H1 (cell line): ENCODE results near the gene TESMIN. TPM values are rescaled to one million over a fixed set of nuclear protein-coding genes. Genes with fewer than 3 reads are reported as not detected.

Source experiments
- CTCF ChIA-PET: fragments of 300-600 bp; sonication (Branson Sonifier 250); formaldehyde crosslinking; loops from one replicate; lab custom pipeline; 2021; ENCODE audit not compliant: partially characterized antibody; lab: Charles Lee
- POLR2A ChIA-PET: fragments of 300-600 bp; sonication (Branson Sonifier 250); formaldehyde crosslinking; loops from one replicate; lab custom pipeline; 2021; ENCODE audit warnings: inconsistent platforms; ENCODE audit not compliant: partially characterized antibody; lab: Charles Lee
- DNase-seq, 2 experiments: peaks; one replicate each; pipeline versions ENCODE4 v3.0.0 to v3.0.0-alpha.2; 2010 to 2022; ENCODE audit warnings: low spot score in 2 of 2, low read depth in 1 of 2, mixed read lengths in 1 of 2
- FAIRE-seq: peaks from 2 replicates; lab custom pipeline; 2011; peaks lifted over from hg19 to GRCh38; lab: Jason Lieb, UNC
- H2AFZ ChIP-seq: 2 replicates; pipeline ENCODE4 v1.8.1; 2012; ENCODE audit warnings: low read length, inconsistent platforms
- H2AK5ac ChIP-seq: 2 replicates; pipeline ENCODE4 v1.6.1; 2013; ENCODE audit warnings: low read depth, low read length
- H2BK120ac ChIP-seq: replicated peaks from 2 replicates; pipeline ENCODE3; 2013; ENCODE audit warnings: low read depth, low read length, inconsistent platforms
- H2BK12ac ChIP-seq: 2 replicates; pipeline ENCODE4 v1.6.1; 2013; ENCODE audit warnings: low read depth, low read length
- H2BK15ac ChIP-seq: 2 replicates; pipeline ENCODE4 v1.6.1; 2013; ENCODE audit warnings: low read length
- H2BK20ac ChIP-seq: 2 replicates; pipeline ENCODE4 v1.6.1; 2013; ENCODE audit warnings: low read length
- H2BK5ac ChIP-seq: 2 replicates; pipeline ENCODE4 v1.6.1; 2013; ENCODE audit warnings: low read depth, low read length
- H3K14ac ChIP-seq: 2 replicates; pipeline ENCODE4 v1.6.1; 2013; ENCODE audit warnings: inconsistent platforms; ENCODE audit not compliant: insufficient read length
- H3K18ac ChIP-seq: 2 replicates; pipeline ENCODE4 v1.6.1; 2013; ENCODE audit warnings: low read length; ENCODE audit errors: extremely low read depth
- H3K23ac ChIP-seq: 2 replicates; pipeline ENCODE4 v1.6.1; 2013; ENCODE audit warnings: inconsistent platforms; ENCODE audit not compliant: insufficient read length
- H3K23me2 ChIP-seq: 2 replicates; pipeline ENCODE4 v1.6.1; 2013; ENCODE audit warnings: low read depth, low read length
- H3K27ac ChIP-seq: 2 replicates; pipeline ENCODE4 v1.6.1; 2011; ENCODE audit warnings: low read depth, low read length, inconsistent platforms
- H3K27me3 ChIP-seq, 4 experiments: replicated peaks in 1 of 4; 1 replicate in 1 of 4; 2 replicates in 3 of 4; pipeline versions ENCODE4 v1.6.1 to v1.8.1; 2011 to 2013; ENCODE audit warnings: low read length in 3 of 4, mild to moderate bottlenecking in 3 of 4, inconsistent platforms in 2 of 4, mixed read lengths in 2 of 4, moderate library complexity in 1 of 4; ENCODE audit not compliant: control insufficient read depth in 3 of 4, insufficient read depth in 3 of 4; ENCODE audit errors: extremely low read depth in 1 of 4
- H3K36me3 ChIP-seq, 4 experiments: 2 replicates each; pipeline versions ENCODE4 v1.6.1 to v1.8.1; 2011 to 2013; ENCODE audit warnings: mild to moderate bottlenecking in 4 of 4, low read length in 3 of 4, moderate library complexity in 2 of 4, control low read depth in 1 of 4, inconsistent platforms in 1 of 4; ENCODE audit not compliant: insufficient read depth in 4 of 4, control insufficient read depth in 2 of 4
- H3K4ac ChIP-seq: replicated peaks from 2 replicates; pipeline ENCODE3; 2013; ENCODE audit warnings: low read length, low read depth, mixed read lengths, inconsistent platforms; ENCODE audit not compliant: insufficient read length
- H3K4me1 ChIP-seq, 4 experiments: replicated peaks in 1 of 4; 1 replicate in 1 of 4; 2 replicates in 3 of 4; pipeline versions ENCODE4 v1.6.1 to v1.8.1; 2011 to 2013; ENCODE audit warnings: low read length in 3 of 4, inconsistent platforms in 2 of 4, mixed read lengths in 1 of 4; ENCODE audit not compliant: insufficient read depth in 4 of 4, control insufficient read depth in 3 of 4
- H3K4me2 ChIP-seq, 2 experiments: 2 replicates each; pipeline versions ENCODE4 v1.6.1 to v1.8.1; 2011 to 2013; ENCODE audit warnings: low read depth in 2 of 2, low read length in 2 of 2, control low read depth in 1 of 2, inconsistent platforms in 1 of 2, mild to moderate bottlenecking in 1 of 2; ENCODE audit not compliant: insufficient read depth in 1 of 2
- H3K4me3 ChIP-seq, 4 experiments: fragments of 200-600, 300-600 bp in 1 of 4; sonication (generic), shearing (Covaris generic), sonication (Bioruptor Twin) in 1 of 4; 2 replicates each; pipeline versions ENCODE4 v1.5.1 to v1.8.1; 2011 to 2016; ENCODE audit warnings: low read length in 4 of 4, low read depth in 3 of 4, control low read depth in 2 of 4, inconsistent platforms in 2 of 4, mild to moderate bottlenecking in 2 of 4, mixed read lengths in 1 of 4, moderate library complexity in 1 of 4; ENCODE audit not compliant: insufficient read depth in 2 of 4; ENCODE audit errors: extremely low read depth in 1 of 4
- H3K56ac ChIP-seq: replicated peaks from 2 replicates; pipeline ENCODE3; 2013; ENCODE audit warnings: low read depth, mild to moderate bottlenecking, mixed read lengths, low read length, inconsistent platforms; ENCODE audit not compliant: insufficient read length
- H3K79me1 ChIP-seq: 2 replicates; pipeline ENCODE4 v1.6.1; 2013; ENCODE audit warnings: low read depth, low read length, control low read depth
- H3K79me2 ChIP-seq, 2 experiments: 2 replicates each; pipeline versions ENCODE4 v1.6.1 to v1.8.1; 2012 to 2013; ENCODE audit warnings: low read length in 2 of 2, mild to moderate bottlenecking in 2 of 2, inconsistent platforms in 1 of 2; ENCODE audit not compliant: insufficient read depth in 2 of 2, control insufficient read depth in 1 of 2
- H3K9ac ChIP-seq, 4 experiments: replicated peaks in 1 of 4; 1 replicate in 1 of 4; 2 replicates in 3 of 4; pipeline versions ENCODE4 v1.6.1 to v1.8.1; 2011 to 2013; ENCODE audit warnings: low read depth in 3 of 4, low read length in 3 of 4, control low read depth in 2 of 4, mild to moderate bottlenecking in 2 of 4, moderate library complexity in 2 of 4, inconsistent platforms in 1 of 4; ENCODE audit errors: extremely low read depth in 1 of 4
- H3K9me3 ChIP-seq, 2 experiments: 2 replicates each; pipeline versions ENCODE4 v1.6.1 to v1.8.1; 2012 to 2013; ENCODE audit warnings: mild to moderate bottlenecking in 2 of 2, moderate library complexity in 2 of 2, control low read depth in 1 of 2, inconsistent platforms in 1 of 2, low read depth in 1 of 2, low read length in 1 of 2, mixed read lengths in 1 of 2; ENCODE audit not compliant: insufficient read depth in 2 of 2
- H4K20me1 ChIP-seq, 2 experiments: replicated peaks in 1 of 2; 2 replicates each; pipeline versions ENCODE3 to v1.8.1; 2011 to 2013; ENCODE audit warnings: inconsistent platforms in 2 of 2, low read length in 2 of 2, mild to moderate bottlenecking in 1 of 2; ENCODE audit not compliant: insufficient read depth in 2 of 2, control insufficient read depth in 1 of 2
- H4K5ac ChIP-seq: 2 replicates; pipeline ENCODE4 v1.6.1; 2013; ENCODE audit warnings: low read length, low read depth, mixed read lengths, inconsistent platforms; ENCODE audit not compliant: insufficient read length
- H4K8ac ChIP-seq: 2 replicates; pipeline ENCODE4 v1.8.0; 2013; ENCODE audit warnings: mild to moderate bottlenecking, moderate library complexity, low read length, inconsistent platforms; ENCODE audit not compliant: insufficient read depth; ENCODE audit errors: extremely low read depth
- H4K91ac ChIP-seq: replicated peaks from 2 replicates; pipeline ENCODE3; 2013; ENCODE audit warnings: low read length, mixed read lengths, inconsistent platforms; ENCODE audit not compliant: insufficient read length
- POU5F1 ChIP-seq: IDR thresholded peaks from 2 replicates; pipeline ENCODE4 v1.6.1; 2011; ENCODE audit warnings: low read depth, mild to moderate bottlenecking, low read length, moderate library complexity
- SUZ12 ChIP-seq: fragments of 200-600 bp; sonication (generic); IDR thresholded peaks from 2 replicates; pipeline ENCODE4 v1.6.1; 2012; ENCODE audit warnings: mild to moderate bottlenecking, inconsistent platforms, low read length, moderate library complexity, mixed read lengths
- WGBS, 2 experiments: shearing (Covaris generic) in 1 of 2; methylation state at CpG; one replicate each; pipeline versions ENCODE4 v1.1.6 to v1.1.7; 2013 to 2015; ENCODE audit warnings: low lambda C conversion rate in 2 of 2, mixed read lengths in 2 of 2, inconsistent platforms in 1 of 2, low coverage in 1 of 2, missing lambda C conversion rate in 1 of 2; ENCODE audit not compliant: insufficient replicate concordance in 2 of 2, insufficient coverage in 1 of 2, insufficient read length in 1 of 2; ENCODE audit errors: extremely low coverage in 1 of 2, missing lambda C conversion rate in 1 of 2; 5-methylcytosine and 5-hydroxymethylcytosine counted together
- polyA plus RNA-seq, 7 experiments: library from polyadenylated mRNA; depleted of rRNA in 3 of 7; stranded (reverse) in 5 of 7; unstranded in 2 of 7; fragments of >200 nt in 5 of 7; fragments of 200-250 nt in 2 of 7; gene quantifications; 1 replicate in 5 of 7; 2 replicates in 1 of 7; 4 replicates in 1 of 7; pipeline versions ENCODE4 v1.2.1 to v1.2.3, GENCODE V29; 2011 to 2013; ENCODE audit warnings: missing spikeins in 2 of 7, mixed read lengths in 2 of 7
- total RNA-seq: library from RNA; stranded (reverse); fragmentation: NEBNext Ultra II Directional; extraction: Animal tissue kit (Norgen Biotek cat#: 25700); gene quantifications from 2 replicates; pipeline ENCODE4 v1.2.1, GENCODE V29; 2021

TESMIN gene
- total and polyA plus RNA-seq, 2 of the 8 experiments (the other 6 are each of a cell fraction or from before 2014, with no cell fraction given): 22.6 to 61.1 TPM

GRCh38 chr11:68767672-68768071 lies 16.4 kb upstream of the TESMIN start:
- Histone ChIP-seq H3K36me3 (no peaks in the 10 kb centered on the region), H2BK15ac (no peak overlapping the region), H3K14ac (no peak overlapping the region), H3K79me2 (no peaks in the 10 kb centered on the region), H3K27ac (no peak overlapping the region), H3K4me2 (no peak overlapping the region), H4K8ac (no peak overlapping the region), H2BK5ac (no peak overlapping the region), H3K9ac (no peak overlapping the region), H3K27me3 (no peaks in the 10 kb centered on the region), H2BK12ac (no peak overlapping the region), H3K23ac (no peak overlapping the region), H2BK120ac (no peak overlapping the region), H3K79me1 (no peaks in the 10 kb centered on the region), H4K91ac (no peak overlapping the region), H2AK5ac (no peak overlapping the region), H4K5ac (no peak overlapping the region), H2BK20ac (no peak overlapping the region), H3K9me3 (no peaks in the 10 kb centered on the region), H3K56ac (no peak overlapping the region), H3K4ac (no peak overlapping the region), H4K20me1 (no peaks in the 10 kb centered on the region), H3K4me1 (peaks cover 0 to 6% (median 2%) of the 10 kb centered on the region in 4 experiments; a peak in 2 of 7 replicates), H3K18ac (no peak overlapping the region; the same call in 1 of the 2 replicates), H3K4me3 (no peak overlapping the region), H3K23me2 (0 out of 2 replicates have a peak, but pooled peaks cover 2% of the 10 kb centered on the region), H2AFZ (no peak overlapping the region)
- ChIA-PET POLR2A (no interaction called here), CTCF (interaction anchor here (0.7 to 2.0 kb wide), 5 partner anchors 10 to 168 kb away, joined by 3 to 11 read pairs (median 3); no protein-coding TSS in a partner anchor)
- WGBS, 2 experiments: 84% methylated on average over 10 of the region's 11 CpGs; no CpG with 5 or more reads in 1 of the 2 experiments
- no peak for FAIRE-seq
- no peak for DNase-seq
- TF ChIP-seq SUZ12 (no peak), POU5F1 (no peak)
